NCI-H446 (cell line): ENCODE data around the gene AKT1.

Source experiments
- DNase-seq, 2 experiments: peaks; one replicate each; lab custom pipeline; 2025; lab: John Stamatoyannopoulos, UW

The AKT1 gene

GRCh38 chr14:104799244-104800014 lies 3.9 kb upstream of the AKT1 start:
- DNase-seq: no peak

GRCh38 chr14:104798300-104799243 lies 3.0 kb upstream of the AKT1 start:
- DNase-seq: no peak

- DNase-seq: no peak
Measured at GRCh38 chr14:104797115-104798044, 1.8 kb upstream of the AKT1 start.

- no peak for DNase-seq
Measured at GRCh38 chr14:104796687-104797081, 1.1 kb upstream of the AKT1 start.

GRCh38 chr14:104795781-104796686 lies 486 bp upstream of the AKT1 start:
- peak in 1 of 2 experiments; percentile 61 for DNase-seq

- no peak for DNase-seq
Measured at GRCh38 chr14:104794631-104794992, 936 bp downstream of the AKT1 start.

GRCh38 chr14:104794099-104794498 lies 1.4 kb downstream of the AKT1 start:
- DNase-seq: peak; percentile 36 to 54

- DNase-seq: no peak
Measured at GRCh38 chr14:104793703-104793959, 1.9 kb downstream of the AKT1 start.

GRCh38 chr14:104792945-104793702 lies 2.4 kb downstream of the AKT1 start:
- no peak for DNase-seq

GRCh38 chr14:104792101-104792884 lies 3.3 kb downstream of the AKT1 start:
- DNase-seq: no peak

GRCh38 chr14:104791425-104791824 lies 4.1 kb downstream of the AKT1 start:
- DNase-seq: no peak

- DNase-seq: no peak
Measured at GRCh38 chr14:104789752-104790743, 5.5 kb downstream of the AKT1 start.

GRCh38 chr14:104788873-104789663 lies 6.5 kb downstream of the AKT1 start:
- no peak for DNase-seq

GRCh38 chr14:104788161-104788818 lies 7.3 kb downstream of the AKT1 start:
- no peak for DNase-seq

- DNase-seq: no peak
Measured at GRCh38 chr14:104787736-104788135, 7.8 kb downstream of the AKT1 start.

GRCh38 chr14:104786726-104787675 lies 8.5 kb downstream of the AKT1 start:
- DNase-seq: no peak
